HCT116 (cell line): ENCODE results near the gene HDAC1. TPM values are rescaled to one million over a fixed set of nuclear protein-coding genes. Genes with fewer than 3 reads are reported as not detected.

Experiments used
- ATAC-seq: fragments of 200-7000 bp; cut with Tn5 transposase; 2 replicates; pipeline ENCODE4 v1.9.1; 2020; ENCODE audit warnings: mild to moderate bottlenecking, moderate library complexity
- BruUV-seq: library from RNA; stranded (reverse); fragments of 400-500 nt; replicated peaks from 2 replicates; lab custom pipeline; 2021; lab: Mats Ljungman, UMichigan
- CTCF ChIA-PET: fragments of 300-600 bp; sonication (Branson Sonifier 250); formaldehyde crosslinking; loops from one replicate; lab custom pipeline; 2021; ENCODE audit warnings: antibody characterized with exemption; lab: Charles Lee
- POLR2A ChIA-PET: fragments of 300-600, 350-600 bp; sonication (Branson Sonifier 250); formaldehyde crosslinking; loops from one replicate; lab custom pipeline; 2021; ENCODE audit warnings: antibody characterized with exemption; lab: Charles Lee
- RAD21 ChIA-PET, 2 experiments: fragments of 300-600 bp; sonication (Branson Sonifier 250); formaldehyde crosslinking; loops; one replicate each; lab custom pipeline; 2023; ENCODE audit warnings: low total read pairs in 2 of 2; ENCODE audit not compliant: uncharacterized antibody in 2 of 2, unreplicated experiment in 2 of 2, low non-redundant PET in 1 of 2; lab: Charles Lee
- DNase-seq: peaks from one replicate; pipeline ENCODE4 v3.0.0-alpha.2; 2010; ENCODE audit warnings: low read depth, low spot score
- H2AFZ ChIP-seq: fragments of 200-600 bp; shearing (Covaris generic), sonication (generic); 2 replicates; pipeline ENCODE4 v1.6.1; 2017; ENCODE audit warnings: low read depth, mixed run types, mixed read lengths, antibody characterized with exemption, low read length; ENCODE audit not compliant: poor library complexity, severe bottlenecking
- H3K27ac ChIP-seq: 2 replicates; pipeline ENCODE4 v1.5.1; 2012; ENCODE audit warnings: low read depth, low read length
- H3K27me3 ChIP-seq: fragments of 200-600 bp; sonication (generic); 2 replicates; pipeline ENCODE4 v1.6.1; 2016; ENCODE audit warnings: mixed run types, low read length, mixed read lengths; ENCODE audit not compliant: insufficient read depth
- H3K36me3 ChIP-seq, 2 experiments: fragments of 200-500 bp in 1 of 2; fragments of 200-600 bp in 1 of 2; sonication (Bioruptor generic) in 1 of 2; sonication (generic) in 1 of 2; 2 replicates each; pipeline versions ENCODE4 v1.5.1 to v1.6.1; 2014 to 2016; ENCODE audit warnings: low read length in 2 of 2, inconsistent platforms in 1 of 2, mixed read lengths in 1 of 2, mixed run types in 1 of 2; ENCODE audit not compliant: insufficient read depth in 2 of 2, control insufficient read depth in 1 of 2
- H3K4me1 ChIP-seq, 2 experiments: fragments of 200-600 bp in 1 of 2; sonication (generic) in 1 of 2; 2 replicates each; pipeline versions ENCODE4 v1.5.1 to v1.6.1; 2012 to 2017; ENCODE audit warnings: low read length in 2 of 2, inconsistent platforms in 1 of 2, mild to moderate bottlenecking in 1 of 2, mixed read lengths in 1 of 2, mixed run types in 1 of 2, moderate library complexity in 1 of 2; ENCODE audit not compliant: insufficient read depth in 2 of 2, control insufficient read depth in 1 of 2
- H3K4me2 ChIP-seq: fragments of 200-600 bp; sonication (generic); 2 replicates; pipeline ENCODE4 v1.6.1; 2017; ENCODE audit warnings: mixed run types, low read length, mixed read lengths
- H3K4me3 ChIP-seq, 2 experiments: fragments of 200-600 bp in 1 of 2; sonication (generic) in 1 of 2; replicated peaks in 1 of 2; 2 replicates each; pipeline ENCODE4 v1.5.1; 2011 to 2016; ENCODE audit warnings: low read length in 2 of 2, control low read depth in 1 of 2, low read depth in 1 of 2, mild to moderate bottlenecking in 1 of 2, mixed read lengths in 1 of 2, mixed run types in 1 of 2
- H3K79me2 ChIP-seq: fragments of 200-600 bp; sonication (generic); 2 replicates; pipeline ENCODE4 v1.6.1; 2017; ENCODE audit warnings: mild to moderate bottlenecking, mixed run types, low read length, moderate library complexity, mixed read lengths; ENCODE audit not compliant: insufficient read depth
- H3K9ac ChIP-seq: fragments of 200-600 bp; sonication (generic); 2 replicates; pipeline ENCODE4 v1.6.1; 2016; ENCODE audit warnings: low read length, mixed read lengths
- H3K9me2 ChIP-seq: fragments of 200-600 bp; sonication (generic), shearing (Covaris generic); 2 replicates; pipeline ENCODE4 v1.6.1; 2017; ENCODE audit warnings: mixed run types, mild to moderate bottlenecking, moderate library complexity; ENCODE audit not compliant: insufficient read depth
- H3K9me3 ChIP-seq, 2 experiments: fragments of 200-500 bp in 1 of 2; fragments of 200-600 bp in 1 of 2; sonication (Bioruptor generic) in 1 of 2; sonication (generic) in 1 of 2; 2 replicates each; pipeline ENCODE4 v1.6.1; 2014 to 2017; ENCODE audit warnings: low read length in 2 of 2, mixed read lengths in 2 of 2, inconsistent platforms in 1 of 2, low read depth in 1 of 2, mild to moderate bottlenecking in 1 of 2, mixed run types in 1 of 2, moderate library complexity in 1 of 2; ENCODE audit not compliant: control insufficient read depth in 1 of 2, insufficient read depth in 1 of 2
- H4K20me1 ChIP-seq: fragments of 200-600 bp; sonication (generic), shearing (Covaris generic); 2 replicates; pipeline ENCODE4 v1.6.1; 2017; ENCODE audit warnings: mixed run types, mild to moderate bottlenecking, moderate library complexity; ENCODE audit not compliant: insufficient read depth
- CBX3 ChIP-seq: IDR thresholded peaks from 2 replicates; pipeline ENCODE4 v1.6.1; 2012; ENCODE audit warnings: low read depth
- CEBPB ChIP-seq: IDR thresholded peaks from 2 replicates; pipeline ENCODE4 v1.6.1; 2012; ENCODE audit warnings: low read depth
- EGR1 ChIP-seq: IDR thresholded peaks from 2 replicates; pipeline ENCODE4 v1.6.1; 2012; ENCODE audit warnings: low read depth
- ELF1 ChIP-seq: IDR thresholded peaks from 2 replicates; pipeline ENCODE4 v1.6.1; 2012; ENCODE audit warnings: low read depth, borderline replicate concordance
- FOSL1 ChIP-seq: IDR thresholded peaks from 2 replicates; pipeline ENCODE4 v1.6.1; 2012; ENCODE audit warnings: low read depth
- JUND ChIP-seq: IDR thresholded peaks from 2 replicates; pipeline ENCODE4 v1.6.1; 2012
- MAX ChIP-seq: IDR thresholded peaks from 2 replicates; pipeline ENCODE4 v1.6.1; 2012
- POLR2A ChIP-seq: IDR thresholded peaks from 2 replicates; pipeline ENCODE4 v1.7.0; 2011; ENCODE audit warnings: borderline replicate concordance; ENCODE audit not compliant: insufficient read depth, insufficient read length; ENCODE audit errors: extremely low read depth
- SIN3A ChIP-seq: IDR thresholded peaks from 2 replicates; pipeline ENCODE4 v1.6.1; 2012; ENCODE audit warnings: low read depth
- SP1 ChIP-seq: IDR thresholded peaks from 2 replicates; pipeline ENCODE4 v1.6.1; 2012; ENCODE audit warnings: low read depth
- SRF ChIP-seq: IDR thresholded peaks from 2 replicates; pipeline ENCODE4 v1.6.1; 2012; ENCODE audit warnings: low read depth
- TCF7L2 ChIP-seq: IDR thresholded peaks from 2 replicates; pipeline ENCODE4 v1.7.0; 2011; ENCODE audit warnings: borderline replicate concordance, inconsistent platforms; ENCODE audit not compliant: insufficient read depth, insufficient read length; ENCODE audit errors: extremely low read depth
- ZBTB33 ChIP-seq: IDR thresholded peaks from 2 replicates; pipeline ENCODE4 v1.6.1; 2011; ENCODE audit warnings: mild to moderate bottlenecking, low read length, moderate library complexity; ENCODE audit not compliant: insufficient replicate concordance; ENCODE audit errors: extremely low read depth
- ZFX ChIP-seq: fragments of 450-650 bp; IDR thresholded peaks from 2 replicates; pipeline ENCODE4 v1.6.1; 2017
- intact Hi-C: fragments of 100-400 bp; cut with micrococcal nuclease; formaldehyde crosslinking; loops from 2 replicates; pipeline ENCODE4 v1.10.0; 2022
- total RNA-seq: library from RNA; stranded (reverse); gene quantifications from one replicate; pipeline ENCODE4 v1.2.1, GENCODE V29; 2021; ENCODE audit not compliant: unreplicated experiment

The HDAC1 gene
- total RNA-seq, 1 experiment from 2014 or later, result 232 TPM

GRCh38 chr1:32265846-32266245, 26.0 kb upstream of the HDAC1 start:
- H3K4me3 ChIP-seq, result no peak overlapping the region
- no peak overlapping the region for H3K27ac ChIP-seq
- TF ChIP-seq ZBTB33 (no peak), EGR1 (no peak), MAX (no peak), TCF7L2 (no peak), CBX3 (no peak)
- no peak overlapping the region for H2AFZ ChIP-seq
- H3K4me2 ChIP-seq, result no peak overlapping the region
- BruUV-seq, result no TSS peak
- intact Hi-C loops, result no loop called here
- ChIA-PET POLR2A (interaction anchor here (0.6 to 1.0 kb wide), 2 partner anchors 23 to 1209 kb away, joined by 3 to 4 read pairs; no protein-coding TSS in a partner anchor), CTCF (interaction anchor here (1.2 kb wide), 1 partner anchor 19 kb away, joined by 3 read pairs; the partner anchor contains the start of gene FAM167B), RAD21 (no interaction called here)
- no peaks in the 10 kb centered on the region for H3K79me2 ChIP-seq
- DNase-seq, result no peak
- ATAC-seq, result 0 out of 2 replicates have a peak, but pooled peaks have one; percentile 19
- peaks cover 3 to 18% of the 10 kb centered on the region in 2 experiments for H3K4me1 ChIP-seq
- H3K27me3 ChIP-seq, result no peaks in the 10 kb centered on the region
- H4K20me1 ChIP-seq, result no peaks in the 10 kb centered on the region
- no peaks in the 10 kb centered on the region for H3K9me3 ChIP-seq
- no peaks in the 10 kb centered on the region for H3K36me3 ChIP-seq
- H3K9me2 ChIP-seq, result no peaks in the 10 kb centered on the region
- H3K9ac ChIP-seq, result no peak overlapping the region

- no peaks in the 10 kb centered on the region for H3K79me2 ChIP-seq
- RAD21 ChIA-PET, result no interaction called here
- no peak overlapping the region for H2AFZ ChIP-seq
- H3K4me3 ChIP-seq, result no peak overlapping the region
- H3K27ac ChIP-seq, result no peak overlapping the region
- no peaks in the 10 kb centered on the region for H3K9me2 ChIP-seq
- peaks cover 3 to 18% of the 10 kb centered on the region in 2 experiments for H3K4me1 ChIP-seq
- CTCF ChIA-PET, result no interaction called here
- no TSS peak for BruUV-seq
- H3K4me2 ChIP-seq, result no peak overlapping the region
- POLR2A ChIA-PET, result no interaction called here
- intact Hi-C loops, result no loop called here
- H3K9ac ChIP-seq, result no peak overlapping the region
- DNase-seq (no peak), ATAC-seq (no peak)
- H3K36me3 ChIP-seq, result no peaks in the 10 kb centered on the region
- H4K20me1 ChIP-seq, result no peaks in the 10 kb centered on the region
- H3K27me3 ChIP-seq, result no peaks in the 10 kb centered on the region
- no peaks in the 10 kb centered on the region for H3K9me3 ChIP-seq
- TF ChIP-seq TCF7L2, result no peak
- TF ChIP-seq JUND, result no peak
- TF ChIP-seq FOSL1, result no peak
- TF ChIP-seq MAX, result no peak
- no peak for TF ChIP-seq SIN3A
- no peak for TF ChIP-seq ZBTB33
- no peak for TF ChIP-seq CBX3
- TF ChIP-seq SP1, result no peak
- no peak for TF ChIP-seq SRF
- TF ChIP-seq EGR1, result no peak
- TF ChIP-seq POLR2A, result no peak
- TF ChIP-seq ELF1, result no peak
- TF ChIP-seq CEBPB, result no peak
- no peak for TF ChIP-seq ZFX
Observed at GRCh38 chr1:32266921-32267591, 24.8 kb upstream of the HDAC1 start.
